Measurements from ENCODE around the gene MGAT5. TPM values are rescaled to one million over a fixed set of nuclear protein-coding genes. Genes with fewer than 3 reads are reported as not detected.

MGAT5 gene
- total and polyA plus RNA-seq, 8 donors: 2.9 to 36.9 (median 19.6) TPM

DNA sequence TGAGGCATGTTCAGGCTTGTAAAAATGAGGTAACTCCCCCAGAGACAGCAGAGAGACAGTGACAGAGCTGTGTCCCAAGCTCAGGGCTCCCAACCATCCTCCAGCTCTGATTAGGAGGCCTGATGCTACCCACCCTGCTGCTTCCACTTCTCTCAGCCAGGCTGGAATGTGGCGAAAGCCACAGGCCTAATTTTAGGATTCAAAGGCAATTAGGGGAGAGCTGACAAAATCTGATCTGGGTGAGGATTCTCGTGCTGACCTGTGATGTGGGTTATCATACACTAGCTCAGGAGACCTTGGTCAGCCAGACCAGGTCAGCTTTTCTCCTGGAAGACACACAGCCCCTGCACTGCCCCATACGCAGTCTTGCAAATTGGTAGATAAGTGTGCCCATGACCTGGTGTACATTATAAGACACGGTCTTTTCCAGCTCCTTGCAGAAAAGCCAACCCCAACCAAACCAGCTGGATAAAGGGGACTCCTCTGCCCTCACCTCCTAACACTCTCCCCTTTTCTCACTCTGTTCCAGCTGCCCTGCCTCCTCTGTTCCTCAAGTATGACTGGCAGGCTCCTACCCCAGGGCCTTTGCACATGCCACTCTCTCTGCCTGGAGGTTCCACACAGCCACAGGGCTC, 225.9 kb downstream of the MGAT5 start:
- WGBS, 2 donors: 93 to 96% methylated on average over 4 of the region's 4 CpGs
- Histone ChIP-seq H3K27me3 (no peaks in the 10 kb centered on the region), H3K36me3 (peaks cover 0 to 4% (median 0%) of the 10 kb centered on the region in 3 donors), H3K9me3 (no peaks in the 10 kb centered on the region), H3K4me3 (no peak overlapping the region), H3K4me1 (no peaks in the 10 kb centered on the region), H3K27ac (no peak overlapping the region)
- intact Hi-C loops (cut with DNase I): no loop called here
- ATAC-seq: no peak
- no peak for DNase-seq
- FAIRE-seq: no peak
- TF ChIP-seq, protein P1, sequence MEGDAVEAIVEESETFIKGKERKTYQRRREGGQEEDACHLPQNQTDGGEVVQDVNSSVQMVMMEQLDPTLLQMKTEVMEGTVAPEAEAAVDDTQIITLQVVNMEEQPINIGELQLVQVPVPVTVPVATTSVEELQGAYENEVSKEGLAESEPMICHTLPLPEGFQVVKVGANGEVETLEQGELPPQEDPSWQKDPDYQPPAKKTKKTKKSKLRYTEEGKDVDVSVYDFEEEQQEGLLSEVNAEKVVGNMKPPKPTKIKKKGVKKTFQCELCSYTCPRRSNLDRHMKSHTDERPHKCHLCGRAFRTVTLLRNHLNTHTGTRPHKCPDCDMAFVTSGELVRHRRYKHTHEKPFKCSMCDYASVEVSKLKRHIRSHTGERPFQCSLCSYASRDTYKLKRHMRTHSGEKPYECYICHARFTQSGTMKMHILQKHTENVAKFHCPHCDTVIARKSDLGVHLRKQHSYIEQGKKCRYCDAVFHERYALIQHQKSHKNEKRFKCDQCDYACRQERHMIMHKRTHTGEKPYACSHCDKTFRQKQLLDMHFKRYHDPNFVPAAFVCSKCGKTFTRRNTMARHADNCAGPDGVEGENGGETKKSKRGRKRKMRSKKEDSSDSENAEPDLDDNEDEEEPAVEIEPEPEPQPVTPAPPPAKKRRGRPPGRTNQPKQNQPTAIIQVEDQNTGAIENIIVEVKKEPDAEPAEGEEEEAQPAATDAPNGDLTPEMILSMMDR (IDR thresholded peaks at IDR 0.05): no peak

DNA sequence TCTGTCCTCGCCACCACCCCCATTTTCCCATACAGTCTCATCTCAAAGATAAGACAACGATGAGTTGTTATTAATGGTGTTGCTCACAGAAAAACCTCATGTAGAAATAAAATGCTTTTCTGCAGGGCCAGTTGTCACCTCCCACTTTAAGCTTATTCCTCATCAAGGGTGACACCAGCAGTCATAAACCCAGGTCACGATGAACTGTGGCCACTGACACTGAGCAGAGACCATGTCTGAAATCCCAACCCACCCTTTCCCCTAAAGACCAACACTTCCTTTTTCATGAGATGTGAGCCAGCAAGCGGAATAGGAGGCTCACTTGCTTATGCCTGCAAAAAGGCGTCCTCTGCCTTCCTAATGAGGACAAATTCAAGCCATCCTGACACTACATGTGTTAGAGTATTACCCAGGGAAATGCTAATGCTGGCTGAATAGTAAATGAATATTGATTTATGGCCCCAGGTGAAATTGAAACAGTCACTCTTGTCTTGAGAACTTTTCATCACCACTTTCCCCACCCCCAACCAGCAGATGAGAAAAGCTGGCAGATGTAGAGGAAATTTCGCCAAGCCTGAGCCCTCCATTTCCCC, 228.4 kb downstream of the MGAT5 start:
- DNase-seq (no peak), FAIRE-seq (no peak), ATAC-seq (no peak)
- no peaks in the 10 kb centered on the region for H3K27me3 ChIP-seq
- TF ChIP-seq, protein P1 (IDR thresholded peaks at IDR 0.05): no peak
- whole genome bisulfite sequencing, 2 donors: 93% methylated on average over 6 of the region's 6 CpGs
- no peak overlapping the region for H3K27ac ChIP-seq
- H3K9me3 ChIP-seq: no peaks in the 10 kb centered on the region
- no peak overlapping the region for H3K4me3 ChIP-seq
- intact Hi-C loops (cut with DNase I): no loop called here
- H3K4me1 ChIP-seq: no peaks in the 10 kb centered on the region
- H3K36me3 ChIP-seq: no peaks in the 10 kb centered on the region

DNA sequence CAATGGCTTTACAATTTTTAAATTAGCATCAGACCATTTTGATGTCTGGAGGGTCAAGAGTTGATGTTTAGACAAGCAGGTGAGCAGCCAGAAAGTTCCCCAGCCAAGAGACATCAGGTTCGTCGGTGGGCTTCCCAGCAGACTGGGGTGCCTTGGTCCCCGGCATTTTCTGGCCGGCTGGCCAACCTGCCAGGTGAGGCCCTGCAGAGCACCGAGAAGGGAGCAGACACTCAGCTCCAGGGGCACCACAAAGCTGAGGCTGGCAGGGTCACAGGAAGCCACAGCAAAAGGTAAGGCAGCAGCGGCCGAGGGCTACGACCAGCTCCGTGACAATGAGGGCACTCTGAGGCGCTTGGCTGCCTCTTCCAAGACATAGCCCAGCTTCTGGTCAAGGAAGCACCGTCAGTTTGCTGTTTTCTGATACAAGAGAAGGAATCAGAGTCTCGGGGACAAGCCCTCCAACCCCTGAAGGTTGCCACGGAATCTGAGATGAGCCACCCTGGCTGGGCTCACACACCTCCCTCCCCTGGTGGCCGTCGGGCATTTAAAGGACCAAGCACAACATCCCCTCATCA, 229.0 kb downstream of the MGAT5 start:
- no peaks in the 10 kb centered on the region for H3K27me3 ChIP-seq
- 88 to 92% methylated on average over 12 to 15 of the region's 15 CpGs for WGBS, 2 donors
- FAIRE-seq: no peak
- ATAC-seq: no peak
- no peak overlapping the region for H3K4me3 ChIP-seq
- DNase-seq: no peak
- no peaks in the 10 kb centered on the region for H3K36me3 ChIP-seq
- H3K4me1 ChIP-seq: no peaks in the 10 kb centered on the region
- H3K27ac ChIP-seq: no peak overlapping the region
- intact Hi-C loops (cut with DNase I): no loop called here
- no peaks in the 10 kb centered on the region for H3K9me3 ChIP-seq
- TF ChIP-seq, protein P1 (IDR thresholded peaks at IDR 0.05): no peak

DNA sequence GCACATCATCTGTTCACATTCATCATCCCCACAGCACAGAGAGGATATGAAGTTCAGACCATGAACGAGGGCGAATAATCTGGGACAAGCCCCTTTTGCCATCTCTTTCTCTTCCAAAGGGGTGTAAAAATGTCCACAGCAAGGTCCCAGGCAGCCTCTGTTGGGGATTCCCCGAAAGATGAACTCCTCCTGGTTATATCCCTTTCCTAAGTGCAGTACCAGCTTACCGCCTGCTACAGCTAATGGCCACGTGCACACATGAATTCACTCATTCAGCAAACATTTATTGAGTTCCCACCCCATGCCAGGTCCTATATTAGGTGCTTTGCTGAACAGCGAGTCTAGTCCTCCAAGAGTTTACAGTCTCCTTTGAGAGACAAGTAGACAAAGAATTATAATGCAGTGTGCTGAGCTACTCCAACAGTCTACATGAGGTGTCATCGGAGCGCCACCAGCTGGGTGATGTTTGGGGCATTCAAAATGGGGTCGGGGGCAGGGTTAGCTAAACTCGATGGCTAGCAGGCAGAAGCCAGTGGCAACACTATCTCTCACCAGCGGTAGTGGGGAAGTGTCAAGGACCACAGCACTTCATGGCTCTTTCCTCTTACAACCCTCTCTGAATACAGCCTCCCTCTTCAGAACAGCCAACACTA, 236.0 kb downstream of the MGAT5 start:
- Histone ChIP-seq H3K27ac (no peak overlapping the region), H3K4me1 (peaks cover 0 to 2% (median 0%) of the 10 kb centered on the region in 3 donors), H3K36me3 (no peaks in the 10 kb centered on the region), H3K4me3 (no peak overlapping the region), H3K9me3 (no peaks in the 10 kb centered on the region), H3K27me3 (no peaks in the 10 kb centered on the region)
- ATAC-seq (no peak), DNase-seq (no peak), FAIRE-seq (no peak)
- intact Hi-C loops (cut with DNase I): no loop called here
- TF ChIP-seq, protein P1 (IDR thresholded peaks at IDR 0.05): no peak
- WGBS, 2 donors: 86 to 87% methylated on average over 11 of the region's 11 CpGs

Measured in pancreas (tissue), 10 donors.